ENCODE measurements around the gene RAD51B. TPM values are rescaled to one million over a fixed set of nuclear protein-coding genes. Genes with fewer than 3 reads are reported as not detected.
"Not testable (repeated sequence)": the region's sequence is repeated elsewhere in the genome, so short reads cannot be mapped to it uniquely, and the experiment has no call there.

RAD51B gene
- total RNA-seq, 1 experiment from 2014 or later: 14.2 TPM

- TF ChIP-seq, protein P1, sequence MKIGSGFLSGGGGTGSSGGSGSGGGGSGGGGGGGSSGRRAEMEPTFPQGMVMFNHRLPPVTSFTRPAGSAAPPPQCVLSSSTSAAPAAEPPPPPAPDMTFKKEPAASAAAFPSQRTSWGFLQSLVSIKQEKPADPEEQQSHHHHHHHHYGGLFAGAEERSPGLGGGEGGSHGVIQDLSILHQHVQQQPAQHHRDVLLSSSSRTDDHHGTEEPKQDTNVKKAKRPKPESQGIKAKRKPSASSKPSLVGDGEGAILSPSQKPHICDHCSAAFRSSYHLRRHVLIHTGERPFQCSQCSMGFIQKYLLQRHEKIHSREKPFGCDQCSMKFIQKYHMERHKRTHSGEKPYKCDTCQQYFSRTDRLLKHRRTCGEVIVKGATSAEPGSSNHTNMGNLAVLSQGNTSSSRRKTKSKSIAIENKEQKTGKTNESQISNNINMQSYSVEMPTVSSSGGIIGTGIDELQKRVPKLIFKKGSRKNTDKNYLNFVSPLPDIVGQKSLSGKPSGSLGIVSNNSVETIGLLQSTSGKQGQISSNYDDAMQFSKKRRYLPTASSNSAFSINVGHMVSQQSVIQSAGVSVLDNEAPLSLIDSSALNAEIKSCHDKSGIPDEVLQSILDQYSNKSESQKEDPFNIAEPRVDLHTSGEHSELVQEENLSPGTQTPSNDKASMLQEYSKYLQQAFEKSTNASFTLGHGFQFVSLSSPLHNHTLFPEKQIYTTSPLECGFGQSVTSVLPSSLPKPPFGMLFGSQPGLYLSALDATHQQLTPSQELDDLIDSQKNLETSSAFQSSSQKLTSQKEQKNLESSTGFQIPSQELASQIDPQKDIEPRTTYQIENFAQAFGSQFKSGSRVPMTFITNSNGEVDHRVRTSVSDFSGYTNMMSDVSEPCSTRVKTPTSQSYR (CRISPR knock-in tag; IDR thresholded peaks at IDR 0.05): no peak
- no peak for TF ChIP-seq ARID4B (CRISPR knock-in tag; IDR thresholded peaks at IDR 0.05; ENCODE audit: borderline replicate concordance)
- TF ChIP-seq, protein P2, sequence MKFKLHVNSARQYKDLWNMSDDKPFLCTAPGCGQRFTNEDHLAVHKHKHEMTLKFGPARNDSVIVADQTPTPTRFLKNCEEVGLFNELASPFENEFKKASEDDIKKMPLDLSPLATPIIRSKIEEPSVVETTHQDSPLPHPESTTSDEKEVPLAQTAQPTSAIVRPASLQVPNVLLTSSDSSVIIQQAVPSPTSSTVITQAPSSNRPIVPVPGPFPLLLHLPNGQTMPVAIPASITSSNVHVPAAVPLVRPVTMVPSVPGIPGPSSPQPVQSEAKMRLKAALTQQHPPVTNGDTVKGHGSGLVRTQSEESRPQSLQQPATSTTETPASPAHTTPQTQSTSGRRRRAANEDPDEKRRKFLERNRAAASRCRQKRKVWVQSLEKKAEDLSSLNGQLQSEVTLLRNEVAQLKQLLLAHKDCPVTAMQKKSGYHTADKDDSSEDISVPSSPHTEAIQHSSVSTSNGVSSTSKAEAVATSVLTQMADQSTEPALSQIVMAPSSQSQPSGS (CRISPR knock-in tag; IDR thresholded peaks at IDR 0.05; ENCODE audit: borderline replicate concordance, low read depth): no peak
Observed at GRCh38 chr14:68028075-68028474, 208.5 kb downstream of the RAD51B start (continued).

- H3K9me3 Mint-ChIP-seq: peaks cover 34% of the 10 kb centered on the region
- CTCF ChIA-PET; ATAC-seq; H3K4me3 Mint-ChIP-seq; H3K27ac Mint-ChIP-seq; H3K27me3 Mint-ChIP-seq (ENCODE audit: low read depth); H3K4me1 Mint-ChIP-seq; DNase-seq (ENCODE audit: low spot score); POLR2A ChIA-PET: not testable (repeated sequence)
- H3K36me3 Mint-ChIP-seq: peaks cover 32% of the 10 kb centered on the region
Observed at GRCh38 chr14:68031011-68031410, 211.4 kb downstream of the RAD51B start.

DNA sequence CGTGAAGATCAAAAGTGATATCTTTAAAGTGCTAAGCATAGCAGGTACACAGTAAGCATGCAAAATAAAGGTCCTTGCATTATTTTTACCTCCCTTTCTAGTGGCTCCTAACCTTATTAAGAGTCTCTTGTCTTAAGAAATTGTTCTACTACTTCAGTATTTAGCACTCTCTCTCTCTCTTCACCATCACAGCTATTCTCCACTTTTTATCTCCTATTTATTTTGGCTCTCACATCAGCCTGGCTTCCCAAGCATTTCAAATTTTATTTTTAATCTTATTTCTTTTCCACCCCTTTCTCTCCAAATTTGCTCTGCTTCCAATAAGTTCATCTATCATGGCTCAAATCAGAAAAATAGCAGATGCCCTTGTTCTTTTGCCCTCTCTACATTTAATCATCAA lies 212.6 kb downstream of the RAD51B start:
- ChIA-PET CTCF (no interaction called here), POLR2A (no interaction called here)
- ATAC-seq (no peak), DNase-seq (ENCODE audit: low spot score) (no peak)
- Mint-ChIP-seq H3K27ac (no peak overlapping the region), H3K9me3 (peaks cover 34% of the 10 kb centered on the region), H3K4me1 (peaks cover 9% of the 10 kb centered on the region), H3K36me3 (peaks cover 32% of the 10 kb centered on the region), H3K4me3 (no peak overlapping the region), H3K27me3 (ENCODE audit: low read depth) (no peaks in the 10 kb centered on the region; the same call in 1 of the 2 replicates)
- no peak for TF ChIP-seq E2F4 (CRISPR knock-in tag; IDR thresholded peaks at IDR 0.05; ENCODE audit: borderline replicate concordance, low read depth)
- no peak for TF ChIP-seq CTCF (IDR thresholded peaks at IDR 0.05)
- no peak for TF ChIP-seq ATF6 (CRISPR knock-in tag; IDR thresholded peaks at IDR 0.05)
- no peak for TF ChIP-seq GABPB1 (CRISPR knock-in tag; IDR thresholded peaks at IDR 0.05)
- TF ChIP-seq, protein P1 (CRISPR knock-in tag; IDR thresholded peaks at IDR 0.05): no peak
- no peak for TF ChIP-seq CREM (CRISPR knock-in tag; IDR thresholded peaks at IDR 0.05)
- TF ChIP-seq, protein P3, sequence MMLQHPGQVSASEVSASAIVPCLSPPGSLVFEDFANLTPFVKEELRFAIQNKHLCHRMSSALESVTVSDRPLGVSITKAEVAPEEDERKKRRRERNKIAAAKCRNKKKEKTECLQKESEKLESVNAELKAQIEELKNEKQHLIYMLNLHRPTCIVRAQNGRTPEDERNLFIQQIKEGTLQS (CRISPR knock-in tag; conservative IDR thresholded peaks at IDR 0.05): no peak
- TF ChIP-seq RORB (CRISPR knock-in tag; IDR thresholded peaks at IDR 0.05): no peak
- TF ChIP-seq CREB1 (CRISPR knock-in tag; IDR thresholded peaks at IDR 0.05): no peak
- TF ChIP-seq ZNF317 (CRISPR knock-in tag; IDR thresholded peaks at IDR 0.05; ENCODE audit: borderline replicate concordance, low read depth): no peak
- no peak for TF ChIP-seq PRRX2 (CRISPR knock-in tag; IDR thresholded peaks at IDR 0.05)
- no peak for TF ChIP-seq HMGA2 (CRISPR knock-in tag; IDR thresholded peaks at IDR 0.05)
- no peak for TF ChIP-seq OVOL2 (CRISPR knock-in tag; IDR thresholded peaks at IDR 0.05; ENCODE audit: borderline replicate concordance)
- no peak for TF ChIP-seq ETV6 (CRISPR knock-in tag; IDR thresholded peaks at IDR 0.05)
